GM18526 (cell line): ENCODE measurements around the gene NFAM1.

Experiments
- POLR2A ChIP-seq: IDR thresholded peaks from 3 replicates; pipeline ENCODE4 v1.6.1; 2011; ENCODE audit not compliant: insufficient read length; ENCODE audit errors: extremely low read depth

The NFAM1 gene

GRCh38 chr22:42432020-42432596 is at the start of gene NFAM1:
TSS of gene NFAM1 (minus strand) at chr22:42432403. CDS start at chr22:42432357, 46 bp downstream.
- TF ChIP-seq POLR2A: no peak

- no peak for TF ChIP-seq POLR2A
Observed at GRCh38 chr22:42475122-42475521, 42.9 kb upstream of the NFAM1 start.

DNA sequence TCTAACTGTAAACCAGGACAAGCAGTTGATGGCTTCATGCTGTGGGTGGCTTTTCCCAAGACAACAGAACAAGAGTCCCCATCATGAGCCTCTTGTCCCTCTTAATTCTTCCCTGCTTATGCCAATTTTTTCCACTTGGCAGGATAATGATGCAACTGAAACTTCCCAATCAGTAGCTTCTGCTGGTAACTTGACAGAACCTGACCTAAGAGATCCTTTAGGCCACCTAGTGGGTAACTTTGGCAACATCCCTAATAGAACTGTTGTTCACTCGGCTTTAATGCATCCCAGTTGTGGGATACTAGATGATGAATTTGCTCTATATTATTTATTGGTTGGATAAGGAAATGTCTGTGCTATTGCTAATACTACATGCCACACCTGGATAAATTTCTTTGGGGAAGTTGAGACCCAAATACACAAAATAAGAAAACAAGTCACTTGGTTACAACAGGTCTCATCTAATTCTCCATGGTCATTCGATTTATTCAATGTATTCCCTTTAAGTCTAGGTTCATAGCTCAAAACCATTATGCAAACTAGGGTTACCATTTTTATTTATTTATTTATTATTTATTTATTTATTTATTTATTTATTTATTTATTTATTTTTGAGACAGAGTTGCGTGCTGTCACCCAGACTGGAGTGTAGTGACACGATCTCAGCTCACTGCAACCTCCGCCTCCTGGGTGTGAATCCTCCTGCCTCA is 41.4 kb upstream of the NFAM1 start:
- no peak for TF ChIP-seq POLR2A

DNA sequence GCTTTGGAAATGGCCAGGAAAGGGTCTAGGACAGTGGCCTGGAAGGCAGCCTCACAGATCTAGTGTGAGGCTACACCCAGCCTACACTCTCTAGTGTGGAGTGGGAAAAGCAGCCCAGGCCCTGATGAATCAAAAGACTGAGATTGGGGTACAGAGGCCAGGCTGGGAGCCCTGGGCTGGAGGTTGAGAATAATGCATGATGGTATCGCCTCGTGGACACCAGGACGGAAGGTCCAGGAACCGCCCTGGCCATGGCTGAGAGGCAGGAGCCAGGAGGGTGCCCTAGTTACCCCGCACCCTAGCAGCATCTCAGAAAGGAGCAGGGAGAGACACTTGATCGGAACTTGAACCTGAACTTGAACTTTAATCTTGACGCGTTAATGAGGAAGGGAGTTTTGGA is 40.5 kb upstream of the NFAM1 start:
- no peak for TF ChIP-seq POLR2A

GRCh38 chr22:42471441-42471840 is 39.2 kb upstream of the NFAM1 start:
- no peak for TF ChIP-seq POLR2A

- TF ChIP-seq POLR2A: no peak
Observed at GRCh38 chr22:42470366-42471082, 38.3 kb upstream of the NFAM1 start.

DNA sequence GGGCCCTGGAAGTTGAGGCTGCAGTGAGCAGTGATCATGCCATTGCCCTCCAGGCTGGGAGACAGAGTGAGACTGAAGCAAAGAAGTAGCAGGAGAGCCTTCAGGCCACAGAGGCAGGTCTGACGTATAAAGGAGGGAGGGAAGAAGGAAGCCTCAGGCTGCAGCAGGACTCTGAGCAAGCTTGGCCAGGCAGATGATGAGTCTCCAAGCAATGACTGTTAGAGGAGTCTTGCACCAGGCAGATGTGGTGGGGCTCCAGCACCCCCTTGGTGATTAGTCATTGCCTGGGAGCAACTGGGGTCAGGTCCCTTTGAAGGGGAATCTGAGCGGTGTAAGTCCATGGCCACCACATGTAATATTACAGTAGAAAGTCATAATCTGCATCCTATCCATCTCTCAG is 36.6 kb upstream of the NFAM1 start:
- TF ChIP-seq POLR2A: no peak

GRCh38 chr22:42462016-42462415 is 29.8 kb upstream of the NFAM1 start:
- TF ChIP-seq POLR2A: no peak

GRCh38 chr22:42461511-42461910 is 29.3 kb upstream of the NFAM1 start:
- TF ChIP-seq POLR2A: no peak

GRCh38 chr22:42459287-42460063 is 27.3 kb upstream of the NFAM1 start:
- no peak for TF ChIP-seq POLR2A

DNA sequence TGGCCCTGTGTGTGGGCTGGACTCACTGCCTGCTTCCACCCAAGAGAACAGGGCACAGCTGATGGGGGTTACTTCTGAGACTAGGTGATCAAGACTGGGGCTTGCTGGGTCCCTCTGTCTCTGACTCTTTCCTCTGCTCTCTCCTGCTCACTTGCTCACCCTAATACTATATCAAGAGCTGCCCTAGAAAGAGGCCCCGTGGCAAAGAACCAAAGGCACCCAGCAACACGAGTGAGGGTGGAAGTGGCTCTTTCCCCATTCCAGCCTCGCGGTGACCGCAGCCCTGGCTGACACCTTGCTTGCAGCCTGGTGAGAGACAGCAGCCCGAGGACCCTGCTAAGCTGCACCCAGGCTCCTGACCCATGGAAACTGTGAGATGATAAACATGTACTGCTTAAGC is 20.7 kb upstream of the NFAM1 start:
- TF ChIP-seq POLR2A: no peak

DNA sequence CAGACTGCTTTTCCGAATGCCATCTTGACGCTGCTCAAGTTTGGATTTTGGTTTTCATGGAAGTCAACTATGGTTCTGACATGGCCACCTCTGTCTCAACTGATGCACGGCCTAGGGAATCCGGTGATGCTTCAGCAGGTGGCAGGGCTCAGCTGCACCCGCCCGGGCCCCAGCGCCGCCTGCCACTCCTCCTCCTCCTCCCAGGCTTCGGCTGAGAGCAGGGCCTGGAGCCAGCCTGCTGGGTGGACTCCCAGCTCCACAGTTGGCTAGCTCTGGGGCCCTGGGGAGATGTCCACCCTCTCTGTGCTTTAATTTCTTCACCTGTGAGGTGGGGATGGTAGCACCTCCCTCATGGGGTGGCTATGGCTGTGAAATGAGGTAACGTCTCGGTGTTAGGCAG is 20.3 kb upstream of the NFAM1 start:
- no peak for TF ChIP-seq POLR2A

DNA sequence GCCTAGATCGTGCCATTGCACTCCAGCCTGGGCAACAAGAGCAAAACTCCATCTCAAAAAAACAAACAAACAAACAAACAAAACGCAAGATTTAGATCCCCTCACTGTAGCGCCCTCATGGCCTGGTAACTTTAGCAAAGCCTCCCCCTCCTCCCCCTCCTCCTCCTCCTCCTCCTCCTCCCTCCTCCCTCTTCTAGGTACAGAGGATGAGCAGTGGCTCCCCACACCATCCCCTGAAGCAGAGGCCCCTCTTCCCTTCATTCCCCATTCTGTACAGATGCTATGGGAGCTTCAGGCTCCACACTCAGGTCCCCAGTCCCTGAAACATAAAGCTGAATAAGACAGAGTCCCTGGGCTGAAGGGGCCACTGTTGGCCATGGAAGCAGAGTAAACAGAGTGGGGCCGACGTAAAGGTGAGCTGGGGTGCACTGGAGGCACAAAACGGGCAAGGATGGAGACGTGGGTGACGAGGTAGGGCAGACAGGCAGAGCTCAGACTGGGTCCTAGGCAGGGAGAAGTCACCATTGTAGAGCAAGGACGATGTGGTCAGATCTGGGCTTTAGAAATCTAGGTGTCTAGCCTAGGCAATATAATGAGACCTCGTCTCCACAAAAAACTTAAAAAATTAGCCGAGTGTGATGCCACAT is 19.4 kb upstream of the NFAM1 start:
- no peak for TF ChIP-seq POLR2A

DNA sequence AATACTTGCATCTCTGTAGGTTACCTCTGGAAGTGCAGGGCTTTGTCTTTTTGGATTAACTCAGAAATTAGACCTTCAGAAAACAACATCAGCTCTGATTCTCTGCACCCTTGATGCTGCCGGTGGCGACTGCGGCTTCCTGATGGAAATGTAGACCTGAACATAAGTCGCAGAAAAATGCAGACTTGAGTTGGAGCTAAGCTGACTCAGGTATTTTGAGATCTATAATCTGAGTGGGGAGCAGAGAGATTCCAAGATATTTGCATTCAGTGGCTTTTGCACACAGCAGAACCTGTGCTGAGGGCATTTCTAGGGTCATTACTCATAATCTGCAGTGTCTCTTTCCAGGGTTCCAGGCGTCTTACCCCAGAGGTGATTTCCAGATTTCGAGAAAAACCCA is 18.7 kb upstream of the NFAM1 start:
- TF ChIP-seq POLR2A: no peak

DNA sequence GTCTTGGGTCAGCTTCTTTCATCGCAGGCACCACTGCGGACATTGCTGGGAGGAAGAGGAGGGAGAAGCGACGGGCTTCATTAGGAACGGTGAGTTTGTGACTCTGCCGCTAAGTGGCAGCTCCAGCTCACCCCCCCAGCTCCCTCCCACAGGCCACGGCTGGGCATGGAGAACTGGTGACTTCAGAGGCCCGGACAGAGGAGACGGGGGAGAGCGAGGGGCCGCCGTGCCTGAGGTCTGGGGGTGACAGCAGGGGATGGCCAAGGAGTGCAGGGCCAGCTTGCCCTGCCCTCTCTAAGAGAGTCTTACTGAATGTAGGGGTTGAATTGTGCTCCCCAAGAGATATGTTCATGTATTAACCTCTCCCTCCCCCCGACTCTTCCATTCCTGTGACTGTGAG is 13.9 kb upstream of the NFAM1 start:
- no peak for TF ChIP-seq POLR2A
